GM13976 (cell line): ENCODE results near the gene SLC2A8.

ENCODE experiments used
- DNase-seq: peaks from one replicate; pipeline ENCODE4 v3.0.0; 2012; ENCODE audit warnings: low spot score
- CTCF ChIP-seq: IDR thresholded peaks from 2 replicates; pipeline ENCODE4 v1.5.1; 2012; ENCODE audit warnings: borderline replicate concordance, mild to moderate bottlenecking; ENCODE audit not compliant: insufficient read depth; ENCODE audit errors: extremely low read depth, missing control alignments, control extremely low read depth
- in situ Hi-C: fragments of 300-500 bp; cut with MboI; formaldehyde crosslinking; loops from one replicate; pipeline ENCODE4 v1.12.0; 2022; ENCODE audit warnings: low sequenced_read_pairs, mixed read lengths, inconsistent platforms; ENCODE audit not compliant: unreplicated experiment

SLC2A8 gene

GRCh38 chr9:127446713-127447415 lies 49.9 kb downstream of the SLC2A8 start:
- in situ Hi-C loops, result no loop called here
- no peak for TF ChIP-seq CTCF
- DNase-seq, result no peak

GRCh38 chr9:127447416-127448111 lies 50.6 kb downstream of the SLC2A8 start:
- in situ Hi-C loops, result no loop called here

GRCh38 chr9:127448112-127448805 lies 51.3 kb downstream of the SLC2A8 start:
- in situ Hi-C loops, result no loop called here
- DNase-seq, result no peak
- TF ChIP-seq CTCF, result no peak

More at GRCh38 chr9:127447416-127448111, 50.6 kb downstream of the SLC2A8 start:
- no peak for DNase-seq
- TF ChIP-seq CTCF, result no peak

- DNase-seq, result no peak
- no peak for TF ChIP-seq CTCF
- in situ Hi-C loops, result no loop called here
Observed at GRCh38 chr9:127449332-127449966, 52.5 kb downstream of the SLC2A8 start.

- in situ Hi-C loops, result no loop called here
- TF ChIP-seq CTCF, result no peak
- no peak for DNase-seq
Observed at GRCh38 chr9:127450243-127450760, 53.3 kb downstream of the SLC2A8 start.
